ENCODE data around the gene YAP1. TPM values are rescaled to one million over a fixed set of nuclear protein-coding genes. Genes with fewer than 3 reads are reported as not detected.

YAP1 gene
- polyA plus RNA-seq, 2 of the 4 experiments (the other 2 are of a cell fraction), result 40.4 to 48.0 TPM

GRCh38 chr11:102243399-102243884, 133.2 kb downstream of the YAP1 start (continued):
- TF ChIP-seq NR3C1 (IDR thresholded peaks at IDR 0.05) (no peak), ATOH8 (CRISPR knock-in tag; IDR thresholded peaks at IDR 0.05; ENCODE audit: low read depth) (no peak), RNF2 (IDR thresholded peaks at IDR 0.05; ENCODE audit: borderline replicate concordance, low read depth) (no peak)

GRCh38 chr11:102244681-102245409, 134.6 kb downstream of the YAP1 start:
- TF ChIP-seq FOXS1 (CRISPR knock-in tag; IDR thresholded peaks at IDR 0.05), result no peak
- no peak for TF ChIP-seq MYC (IDR thresholded peaks at IDR 0.05; ENCODE audit: borderline replicate concordance, low read length)
- TF ChIP-seq ZC3H11A (IDR thresholded peaks at IDR 0.05), result no peak
- no peak for TF ChIP-seq JUNB (IDR thresholded peaks at IDR 0.05)
- no peak for TF ChIP-seq ZFP36 (IDR thresholded peaks at IDR 0.05; ENCODE audit: borderline replicate concordance, partially characterized antibody)
- ATAC-seq, result peak; percentile 73 to 75
- Histone ChIP-seq H3K4me1 (peaks cover 19% of the 10 kb centered on the region), H3K4me2 (peak overlapping the region; percentile 40), H3K9me3 (no peaks in the 10 kb centered on the region), H3K4me3 (no peak overlapping the region), H3K27ac (peak overlapping the region in 1 of 2 experiments; percentile 44; a peak in 2 of 6 replicates)
- POLR2A ChIA-PET, result no interaction called here
- peak; percentile 20 to 45 for DNase-seq (ENCODE audit: low read depth in 1 of 2, low spot score in 1 of 2)
- CTCF ChIA-PET, result interaction anchor here (0.7 kb wide), 1 partner anchor 43 kb away, joined by 3 read pairs; no protein-coding TSS in a partner anchor
- 53% methylated on average over 5 of the region's 5 CpGs for WGBS (ENCODE audit: missing lambda C conversion rate)
- no peak for FAIRE-seq

GRCh38 chr11:102251423-102251822, 141.2 kb downstream of the YAP1 start:
- FAIRE-seq, result no peak

More at GRCh38 chr11:102251423-102251822, 141.2 kb downstream of the YAP1 start:
- H3K4me2 ChIP-seq, result no peak overlapping the region
- no peak overlapping the region for H3K27ac ChIP-seq
- TF ChIP-seq ELK1 (IDR thresholded peaks at IDR 0.05; ENCODE audit: low read depth, low read length), result no peak
- TF ChIP-seq HOXB13 (CRISPR knock-in tag; IDR thresholded peaks at IDR 0.05; ENCODE audit: low read depth), result no peak
- TF ChIP-seq JUNB (IDR thresholded peaks at IDR 0.05), result no peak
- TF ChIP-seq NFE2L2 (conservative IDR thresholded peaks at IDR 0.05; ENCODE audit: low read length), result no peak
- TF ChIP-seq BHLHE40 (IDR thresholded peaks at IDR 0.05; ENCODE audit: low read depth, low read length), result no peak
- TF ChIP-seq REST (IDR thresholded peaks at IDR 0.05), result no peak
- no peak for TF ChIP-seq ESRRA (IDR thresholded peaks at IDR 0.05; ENCODE audit: borderline replicate concordance, low read length)
- no peak for TF ChIP-seq HEYL (CRISPR knock-in tag; IDR thresholded peaks at IDR 0.05)
- no peak for TF ChIP-seq BCL3 (IDR thresholded peaks at IDR 0.05)
- no peak for TF ChIP-seq CBX8 (IDR thresholded peaks at IDR 0.05)
- ChIA-PET POLR2A (no interaction called here), CTCF (interaction anchor here (6.9 kb wide), 1 partner anchor 17 kb away, joined by 33 read pairs; no protein-coding TSS in a partner anchor)
- H3K9me3 ChIP-seq, result no peaks in the 10 kb centered on the region
- DNase-seq (ENCODE audit: low read depth in 1 of 2, low spot score in 1 of 2) (no peak), ATAC-seq (no peak; a peak in 1 of 6 replicates)
- H3K4me1 ChIP-seq, result no peaks in the 10 kb centered on the region
- 90% methylated on average over 2 of the region's 2 CpGs for WGBS (ENCODE audit: missing lambda C conversion rate)
- H3K4me3 ChIP-seq, result no peak overlapping the region
